Measurements from ENCODE around the gene PTPRE.

GRCh38 chr10:127972751-127973357, 66.0 kb downstream of the PTPRE start:
- TF ChIP-seq CTCF (IDR thresholded peaks at IDR 0.05; ENCODE audit: low read depth, low read length, missing input control) (no peak), MAX (IDR thresholded peaks at IDR 0.05) (no peak), SP1 (IDR thresholded peaks at IDR 0.05) (no peak), REST (IDR thresholded peaks at IDR 0.05) (no peak)

All from liver (tissue), 3 donors.